H54 (cell line): Measurements from ENCODE around the gene IRF2BP2.
A peak's percentile ranks its signal among the peaks of the same experiment; 100 is the strongest.

Experiments used
- DNase-seq: peaks from one replicate; pipeline ENCODE4 v3.0.0; 2011; ENCODE audit warnings: low spot score, mixed read lengths; ENCODE audit not compliant: insufficient read length
- FAIRE-seq: peaks from 3 replicates; lab custom pipeline; 2011; peaks lifted over from hg19 to GRCh38; lab: Jason Lieb, UNC
- POLR2A ChIP-seq: IDR thresholded peaks from 2 replicates; pipeline ENCODE4 v1.6.1; 2011; ENCODE audit warnings: low read depth, mild to moderate bottlenecking, low read length

Gene IRF2BP2

GRCh38 chr1:234564035-234565029 lies 45.6 kb downstream of the IRF2BP2 start:
- FAIRE-seq (peak; percentile 88), DNase-seq (peak; percentile 59)
- TF ChIP-seq POLR2A = no peak

- FAIRE-seq (no peak), DNase-seq (no peak)
- TF ChIP-seq POLR2A = no peak
These were observed 47.6 kb downstream of the IRF2BP2 start for GRCh38 chr1:234562334-234562733.

- FAIRE-seq (no peak), DNase-seq (no peak)
- no peak for TF ChIP-seq POLR2A
These were observed 48.7 kb downstream of the IRF2BP2 start for GRCh38 chr1:234561319-234561718.

GRCh38 chr1:234559902-234560676 lies 49.9 kb downstream of the IRF2BP2 start:
- no peak for DNase-seq
- no peak for FAIRE-seq
- no peak for TF ChIP-seq POLR2A

GRCh38 chr1:234559152-234559901 lies 50.7 kb downstream of the IRF2BP2 start:
- TF ChIP-seq POLR2A = no peak
- FAIRE-seq (no peak), DNase-seq (no peak)

- no peak for TF ChIP-seq POLR2A
- no peak for DNase-seq
- FAIRE-seq = no peak
These were observed 51.6 kb downstream of the IRF2BP2 start for GRCh38 chr1:234558330-234558836.

GRCh38 chr1:234556245-234556943 lies 53.6 kb downstream of the IRF2BP2 start:
- DNase-seq (no peak), FAIRE-seq (no peak)
- TF ChIP-seq POLR2A = no peak

- FAIRE-seq (no peak), DNase-seq (no peak)
- TF ChIP-seq POLR2A = no peak
These were observed 54.5 kb downstream of the IRF2BP2 start for GRCh38 chr1:234555390-234556024.

- FAIRE-seq = no peak
- DNase-seq = no peak
- no peak for TF ChIP-seq POLR2A
These were observed 55.2 kb downstream of the IRF2BP2 start for GRCh38 chr1:234554698-234555311.
